Ramos (cell line): ENCODE data around the gene CAMK1D.
"Not testable (repeated sequence)": the region's sequence is repeated elsewhere in the genome, so short reads cannot be mapped to it uniquely, and the experiment has no call there.

Experiments
- in situ Hi-C: fragments of 300-500 bp; cut with MboI; formaldehyde crosslinking; loops from one replicate; pipeline ENCODE4 v1.14.3; 2022; ENCODE audit warnings: low sequenced_read_pairs; ENCODE audit not compliant: unreplicated experiment

The CAMK1D gene

GRCh38 chr10:12540341-12540781 is 191.0 kb downstream of the CAMK1D start:
- in situ Hi-C loops = no loop called here

- in situ Hi-C loops = no loop called here
Measured at GRCh38 chr10:12541446-12542067, 192.2 kb downstream of the CAMK1D start.

GRCh38 chr10:12542133-12542670 is 192.9 kb downstream of the CAMK1D start:
- in situ Hi-C loops = no loop called here

- in situ Hi-C loops = no loop called here
Measured at GRCh38 chr10:12543589-12543988, 194.2 kb downstream of the CAMK1D start.

- in situ Hi-C loops = not testable (repeated sequence)
Measured at GRCh38 chr10:12546160-12546802, 196.9 kb downstream of the CAMK1D start.

GRCh38 chr10:12547301-12547771 is 198.0 kb downstream of the CAMK1D start:
- in situ Hi-C loops = no loop called here

- in situ Hi-C loops = no loop called here
Measured at GRCh38 chr10:12549297-12549696, 199.9 kb downstream of the CAMK1D start.

- in situ Hi-C loops = no loop called here
Measured at GRCh38 chr10:12550994-12551393, 201.6 kb downstream of the CAMK1D start.

- in situ Hi-C loops = no loop called here
Measured at GRCh38 chr10:12556039-12556438, 206.7 kb downstream of the CAMK1D start.

GRCh38 chr10:12559578-12560178 is 210.3 kb downstream of the CAMK1D start:
- in situ Hi-C loops = no loop called here

- in situ Hi-C loops = no loop called here
Measured at GRCh38 chr10:12561307-12561706, 212.0 kb downstream of the CAMK1D start.

- in situ Hi-C loops = no loop called here
Measured at GRCh38 chr10:12561720-12562119, 212.4 kb downstream of the CAMK1D start.

GRCh38 chr10:12563489-12563888 is 214.1 kb downstream of the CAMK1D start:
- in situ Hi-C loops = no loop called here

- in situ Hi-C loops = no loop called here
Measured at GRCh38 chr10:12564173-12564572, 214.8 kb downstream of the CAMK1D start.

GRCh38 chr10:12566161-12567115 is 217.1 kb downstream of the CAMK1D start:
- in situ Hi-C loops = no loop called here

GRCh38 chr10:12568391-12569009 is 219.2 kb downstream of the CAMK1D start:
- in situ Hi-C loops = no loop called here

- in situ Hi-C loops = no loop called here
Measured at GRCh38 chr10:12572281-12572680, 222.9 kb downstream of the CAMK1D start.

- in situ Hi-C loops = no loop called here
Measured at GRCh38 chr10:12577610-12578009, 228.3 kb downstream of the CAMK1D start.

GRCh38 chr10:12579954-12580858 is 230.9 kb downstream of the CAMK1D start:
- in situ Hi-C loops = no loop called here
